Adrenal gland (tissue), 12 donors: Measurements from ENCODE around the gene DNTT. TPM values are rescaled to one million over a fixed set of nuclear protein-coding genes. Genes with fewer than 3 reads are reported as not detected.

ENCODE experiments used
- DNase-seq, 7 donors: peaks; one replicate each; pipeline ENCODE4 v3.0.0-alpha.2; 2019 to 2020
- H3K27ac ChIP-seq, 5 donors: fragments of 200-600 bp; sonication (generic) in 4 of 5; 1 replicate in 3 of 5; 2 replicates in 2 of 5; pipeline versions ENCODE4 v1.5.1 to v1.8.0; 2016 to 2020; ENCODE audit warnings: mild to moderate bottlenecking in 1 of 5
- H3K27me3 ChIP-seq: fragments of 200-600 bp; 2 replicates; pipeline ENCODE4 v1.8.0; 2021
- H3K36me3 ChIP-seq, 2 donors: fragments of 200-600 bp; replicated peaks in 1 of 2; 1 replicate in 1 of 2; 2 replicates in 1 of 2; pipeline versions ENCODE4 v1.5.1 to v1.8.0; 2018 to 2022
- H3K4me1 ChIP-seq, 2 donors: fragments of 200-600 bp; replicated peaks in 1 of 2; 1 replicate in 1 of 2; 2 replicates in 1 of 2; pipeline versions ENCODE4 v1.5.1 to v1.8.0; 2018 to 2021
- H3K4me3 ChIP-seq, 4 donors: fragments of 200-600 bp; sonication (generic) in 3 of 4; one replicate each; pipeline ENCODE4 v1.5.1; 2016 to 2018
- H3K9me3 ChIP-seq, 3 donors: fragments of 200-600 bp; sonication (generic) in 1 of 3; replicated peaks in 1 of 3; 1 replicate in 2 of 3; 2 replicates in 1 of 3; pipeline versions ENCODE4 v1.5.1 to v1.8.0; 2016 to 2021
- CTCF ChIP-seq, 6 experiments: fragments of 450-650 bp in 4 of 6; fragments of 200-600 bp in 2 of 6; sonication (generic) in 1 of 6; IDR thresholded peaks; 1 replicate in 5 of 6; 2 replicates in 1 of 6; pipeline versions ENCODE4 v1.5.1 to v1.8.0; 2016 to 2021; ENCODE audit warnings: antibody characterized with exemption in 6 of 6, mild to moderate bottlenecking in 2 of 6, moderate library complexity in 1 of 6
- POLR2A ChIP-seq, 2 donors: fragments of 450-650 bp; IDR thresholded peaks; one replicate each; pipeline ENCODE4 v1.6.1; 2017; ENCODE audit warnings: antibody characterized with exemption in 2 of 2, mild to moderate bottlenecking in 2 of 2, moderate library complexity in 1 of 2
- WGBS, 4 donors: extraction: QIAGEN DNeasy Blood & Tissue Kit in 2 of 4; methylation state at CpG; one replicate each; pipeline versions ENCODE4 v1.1.5 to v1.1.7; 2013 to 2017; 5-methylcytosine and 5-hydroxymethylcytosine counted together
- intact Hi-C, 2 donors: fragments of 100-400 bp; cut with DNase I; formaldehyde crosslinking; loops; one replicate each; pipeline versions ENCODE4 v1.14.1 to v1.15.0; 2022 to 2023
- polyA plus RNA-seq, 3 donors: library from polyadenylated mRNA; stranded (reverse); fragments of 200-250 nt in 2 of 3; fragments of 350-450 nt in 1 of 3; fragmentation: Illumina TruSeq in 1 of 3; extraction: RNeasy Lipid Tissue Mini Kit (QIAGEN cat#74804) in 1 of 3; gene quantifications; one replicate each; pipeline ENCODE4 v1.2.3, GENCODE V29; 2013 to 2014
- total RNA-seq, 9 donors: library from RNA; depleted of rRNA in 4 of 9; stranded (reverse); fragments of >200 nt in 4 of 9; fragments of 120-200 nt in 1 of 9; fragmentation: NEBNext Ultra II Directional in 1 of 9; extraction: Animal tissue kit (Norgen Biotek cat#: 25700) in 1 of 9; gene quantifications; one replicate each; pipeline versions ENCODE4 v1.1.0 to v1.2.4, GENCODE V29; 2013 to 2023
- donor health status: healthy with polysubstance abuse.
- donor health status: Bipolar disorder and iron deficiency.
- donor health status: DM: yes; HTN: yes; CAD: no.
- donor health status: DM: no; HTN: no; CAD: no.
- donor health status: DM: no; HTN: no; CAD: no.
- donor health status: DM: yes; HTN: yes; CAD: no.

DNTT gene
- total and polyA plus RNA-seq, 12 donors, result not detected

GRCh38 chr10:96271016-96271815 is 33.0 kb upstream of the DNTT start, which contains the start of gene BLNK:
TSS of gene BLNK (minus strand) at chr10:96271569. CDS start at chr10:96271398, 171 bp downstream.
- Histone ChIP-seq H3K27me3 (no peaks in the 10 kb centered on the region), H3K36me3 (no peaks in the 10 kb centered on the region), H3K9me3 (no peaks in the 10 kb centered on the region), H3K4me3 (peak within 1 kb of the TSS in 1 of 4 donors; percentile 35), H3K27ac (peak within 1 kb of the TSS in 4 of 5 donors; percentile 36 to 73 (median 50)), H3K4me1 (no peaks in the 10 kb centered on the region)
- TF ChIP-seq POLR2A (IDR thresholded peaks at IDR 0.05) (peak in 1 of 2 donors; percentile 17), CTCF (IDR thresholded peaks at IDR 0.05) (no peak)
- intact Hi-C loops, result no loop called here
- WGBS, 4 donors, result 58 to 66% (median 58%) methylated on average over 6 of the region's 6 CpGs
- DNase-seq, result peak; percentile 30 to 74 (median 52)

GRCh38 chr10:96272316-96273280 is 31.6 kb upstream of the DNTT start:
- no peaks in the 10 kb centered on the region for H3K27me3 ChIP-seq
- no peak for DNase-seq
- H3K9me3 ChIP-seq, result no peaks in the 10 kb centered on the region
- H3K36me3 ChIP-seq, result no peaks in the 10 kb centered on the region
- H3K4me1 ChIP-seq, result no peaks in the 10 kb centered on the region
- no peak overlapping the region for H3K4me3 ChIP-seq
- intact Hi-C loops, result no loop called here
- WGBS, 4 donors, result 64 to 73% (median 67%) methylated on average over 8 of the region's 8 CpGs
- TF ChIP-seq CTCF (IDR thresholded peaks at IDR 0.05) (no peak), POLR2A (IDR thresholded peaks at IDR 0.05) (no peak)
- peak overlapping the region in 2 of 5 donors; percentile 30 to 36 for H3K27ac ChIP-seq

GRCh38 chr10:96275685-96276418 is 28.4 kb upstream of the DNTT start:
- Histone ChIP-seq H3K4me1 (no peaks in the 10 kb centered on the region), H3K4me3 (no peak overlapping the region), H3K27me3 (no peaks in the 10 kb centered on the region), H3K27ac (no peak overlapping the region), H3K36me3 (no peaks in the 10 kb centered on the region), H3K9me3 (no peaks in the 10 kb centered on the region)
- TF ChIP-seq CTCF (IDR thresholded peaks at IDR 0.05), result no peak
- no peak for TF ChIP-seq POLR2A (IDR thresholded peaks at IDR 0.05)
- 73 to 89% (median 81%) methylated on average over 2 of the region's 2 CpGs for WGBS, 4 donors
- peak in 2 of 7 donors; percentile 11 to 13 for DNase-seq
- intact Hi-C loops, result no loop called here
